HG03108 (cell line): ENCODE results near the gene ZNF451.

Experiments used
- ATAC-seq: cut with Tn5 transposase; IDR thresholded peaks from one replicate; pipeline ENCODE4 v1.9.1; 2021; ENCODE audit warnings: moderate library complexity; ENCODE audit not compliant: unreplicated experiment

ZNF451 gene

GRCh38 chr6:57147955-57148858 is 58.2 kb downstream of the ZNF451 start:
- ATAC-seq: no peak

GRCh38 chr6:57158658-57159057 is 68.7 kb downstream of the ZNF451 start:
- no peak for ATAC-seq

- no peak for ATAC-seq
Measured at GRCh38 chr6:57159127-57159526, 69.1 kb downstream of the ZNF451 start.

GRCh38 chr6:57162028-57162427 is 72.0 kb downstream of the ZNF451 start:
- ATAC-seq: no peak

GRCh38 chr6:57162516-57162915 is 72.5 kb downstream of the ZNF451 start:
- no peak for ATAC-seq

GRCh38 chr6:57163956-57164355 is 74.0 kb downstream of the ZNF451 start:
- ATAC-seq: no peak

GRCh38 chr6:57165080-57165479 is 75.1 kb downstream of the ZNF451 start:
- ATAC-seq: no peak

GRCh38 chr6:57172136-57173055 is 82.4 kb downstream of the ZNF451 start, which contains the start of gene BAG2:
Gene BAG2 (plus strand): TSS chr6:57172326. CDS start chr6:57172698, 372 bp downstream.
- ATAC-seq: peak; percentile 91

- ATAC-seq: no peak
Measured at GRCh38 chr6:57173056-57173885, 83.3 kb downstream of the ZNF451 start.

- ATAC-seq: no peak
Measured at GRCh38 chr6:57173886-57174510, 84.0 kb downstream of the ZNF451 start.

- no peak for ATAC-seq
Measured at GRCh38 chr6:57174511-57174907, 84.5 kb downstream of the ZNF451 start.

- no peak for ATAC-seq
Measured at GRCh38 chr6:57177545-57178265, 87.7 kb downstream of the ZNF451 start.

- ATAC-seq: no peak
Measured at GRCh38 chr6:57180596-57180995, 90.6 kb downstream of the ZNF451 start.

GRCh38 chr6:57182017-57182432 is 92.0 kb downstream of the ZNF451 start:
- no peak for ATAC-seq

- ATAC-seq: no peak
Measured at GRCh38 chr6:57183336-57183735, 93.3 kb downstream of the ZNF451 start.

GRCh38 chr6:57190140-57190539 is 100.2 kb downstream of the ZNF451 start:
- no peak for ATAC-seq

GRCh38 chr6:57193177-57193576 is 103.2 kb downstream of the ZNF451 start:
- ATAC-seq: no peak

GRCh38 chr6:57195457-57195856 is 105.5 kb downstream of the ZNF451 start:
- ATAC-seq: no peak

- ATAC-seq: no peak
Measured at GRCh38 chr6:57198926-57199636, 109.1 kb downstream of the ZNF451 start.
